CD14-positive monocyte (primary cell): Measurements from ENCODE around the gene REEP1. TPM values are rescaled to one million over a fixed set of nuclear protein-coding genes. Genes with fewer than 3 reads are reported as not detected.

Source experiments
- DNase-seq, 3 donors: peaks; one replicate each; pipeline ENCODE4 v3.0.0-alpha.2; 2011 to 2022
- H2AFZ ChIP-seq: 2 replicates; pipeline ENCODE4 v1.6.0; 2012; ENCODE audit warnings: mild to moderate bottlenecking, low read depth, low read length, inconsistent platforms; ENCODE audit not compliant: insufficient read depth, poor library complexity, severe bottlenecking
- H3K27ac ChIP-seq, 2 donors: 1 replicate in 1 of 2; 2 replicates in 1 of 2; pipeline ENCODE4 v1.5.1; 2012 to 2013; ENCODE audit warnings: low read length in 2 of 2, control low read depth in 1 of 2, inconsistent platforms in 1 of 2, low read depth in 1 of 2, mild to moderate bottlenecking in 1 of 2
- H3K27me3 ChIP-seq, 2 donors: one replicate each; pipeline versions ENCODE4 v1.6.0 to v1.6.1; 2011 to 2013; ENCODE audit warnings: low read length in 2 of 2; ENCODE audit not compliant: control insufficient read depth in 2 of 2, insufficient read depth in 2 of 2
- H3K36me3 ChIP-seq, 2 donors: replicated peaks in 1 of 2; 1 replicate in 1 of 2; 2 replicates in 1 of 2; pipeline versions ENCODE4 v1.5.1 to v1.6.1; 2012 to 2013; ENCODE audit warnings: low read length in 2 of 2, control low read depth in 1 of 2, inconsistent platforms in 1 of 2, mild to moderate bottlenecking in 1 of 2; ENCODE audit not compliant: insufficient read depth in 2 of 2, control insufficient read depth in 1 of 2
- H3K4me1 ChIP-seq, 2 donors: 1 replicate in 1 of 2; 2 replicates in 1 of 2; pipeline versions ENCODE4 v1.5.1 to v1.6.1; 2012 to 2013; ENCODE audit warnings: low read length in 2 of 2, control low read depth in 1 of 2, inconsistent platforms in 1 of 2, mild to moderate bottlenecking in 1 of 2, moderate library complexity in 1 of 2; ENCODE audit not compliant: insufficient read depth in 2 of 2, control insufficient read depth in 1 of 2
- H3K4me2 ChIP-seq: replicated peaks from 2 replicates; pipeline ENCODE3; 2012; ENCODE audit warnings: low read length, moderate library complexity, mild to moderate bottlenecking; ENCODE audit not compliant: poor library complexity, severe bottlenecking; ENCODE audit errors: extremely low read depth
- H3K4me3 ChIP-seq, 3 experiments: fragments of 200-600 bp in 1 of 3; sonication (generic) in 1 of 3; replicated peaks in 1 of 3; 1 replicate in 2 of 3; 2 replicates in 1 of 3; pipeline ENCODE4 v1.5.1; 2011 to 2013; ENCODE audit warnings: low read length in 3 of 3, mild to moderate bottlenecking in 3 of 3, control low read depth in 2 of 3, low read depth in 2 of 3, inconsistent platforms in 1 of 3, moderate library complexity in 1 of 3
- H3K79me2 ChIP-seq: 2 replicates; pipeline ENCODE4 v1.6.0; 2012; ENCODE audit warnings: mild to moderate bottlenecking, control low read depth, inconsistent platforms, low read length, moderate library complexity; ENCODE audit not compliant: insufficient read depth
- H3K9ac ChIP-seq: 2 replicates; pipeline ENCODE4 v1.6.0; 2017; ENCODE audit warnings: low read length, mild to moderate bottlenecking; ENCODE audit not compliant: insufficient read depth, poor library complexity, severe bottlenecking
- H3K9me3 ChIP-seq, 2 donors: replicated peaks in 1 of 2; 1 replicate in 1 of 2; 2 replicates in 1 of 2; pipeline versions ENCODE4 v1.5.1 to v1.6.1; 2012 to 2013; ENCODE audit warnings: low read length in 2 of 2, control low read depth in 1 of 2; ENCODE audit not compliant: control insufficient read depth in 1 of 2, insufficient read depth in 1 of 2
- H4K20me1 ChIP-seq: 2 replicates; pipeline ENCODE4 v1.6.0; 2012; ENCODE audit warnings: mild to moderate bottlenecking, low read length, control low read depth, moderate library complexity; ENCODE audit not compliant: insufficient read depth
- H3K27ac Mint-ChIP-seq, 7 donors: one replicate each; pipeline ENCODE4 v1.8.0; 2020; ENCODE audit warnings: mild to moderate bottlenecking in 7 of 7, mixed read lengths in 7 of 7, moderate library complexity in 6 of 7, inconsistent platforms in 2 of 7
- H3K27me3 Mint-ChIP-seq, 3 donors: one replicate each; pipeline ENCODE4 v1.8.0; 2021 to 2022; ENCODE audit warnings: low read depth in 3 of 3, mild to moderate bottlenecking in 3 of 3, mixed read lengths in 3 of 3, moderate library complexity in 3 of 3, inconsistent platforms in 1 of 3
- H3K36me3 Mint-ChIP-seq, 2 donors: one replicate each; pipeline ENCODE4 v1.8.0; 2020; ENCODE audit warnings: mixed read lengths in 2 of 2, inconsistent platforms in 1 of 2, mild to moderate bottlenecking in 1 of 2
- H3K4me1 Mint-ChIP-seq: one replicate; pipeline ENCODE4 v1.8.0; 2020; ENCODE audit warnings: mild to moderate bottlenecking, mixed read lengths
- H3K4me3 Mint-ChIP-seq, 2 donors: one replicate each; pipeline ENCODE4 v1.8.0; 2020; ENCODE audit warnings: mild to moderate bottlenecking in 2 of 2, mixed read lengths in 2 of 2, moderate library complexity in 1 of 2
- H3K9me3 Mint-ChIP-seq, 7 donors: one replicate each; pipeline ENCODE4 v1.8.0; 2020 to 2022; ENCODE audit warnings: mixed read lengths in 7 of 7, mild to moderate bottlenecking in 6 of 7, moderate library complexity in 6 of 7, inconsistent platforms in 2 of 7
- whole genome bisulfite sequencing: methylation state at CpG from one replicate; pipeline ENCODE4 v1.1.5; 2013; ENCODE audit warnings: missing lambda C conversion rate; ENCODE audit not compliant: insufficient coverage; 5-methylcytosine and 5-hydroxymethylcytosine counted together
- intact Hi-C, 2 donors: fragments of 100-400 bp; cut with micrococcal nuclease; formaldehyde crosslinking; loops; one replicate each; pipeline versions ENCODE4 v1.15.0 to v1.15.1; 2023
- polyA plus RNA-seq, 3 donors: library from polyadenylated mRNA; depleted of rRNA in 1 of 3; unstranded in 2 of 3; stranded (reverse) in 1 of 3; fragments of 300-500 nt in 2 of 3; fragments of >200 nt in 1 of 3; fragmentation: Illumina TruSeq in 2 of 3; gene quantifications; 1 replicate in 2 of 3; 2 replicates in 1 of 3; pipeline ENCODE4 v1.2.3, GENCODE V29; 2012 to 2021
- TF ChIP-seq, protein P1 (sequence below): fragments of 200-600 bp; IDR thresholded peaks from one replicate; pipeline ENCODE4 v1.8.0; 2022; ENCODE audit warnings: antibody characterized with exemption, mild to moderate bottlenecking

REEP1 gene
- polyA plus RNA-seq, 3 donors = not detected

DNA sequence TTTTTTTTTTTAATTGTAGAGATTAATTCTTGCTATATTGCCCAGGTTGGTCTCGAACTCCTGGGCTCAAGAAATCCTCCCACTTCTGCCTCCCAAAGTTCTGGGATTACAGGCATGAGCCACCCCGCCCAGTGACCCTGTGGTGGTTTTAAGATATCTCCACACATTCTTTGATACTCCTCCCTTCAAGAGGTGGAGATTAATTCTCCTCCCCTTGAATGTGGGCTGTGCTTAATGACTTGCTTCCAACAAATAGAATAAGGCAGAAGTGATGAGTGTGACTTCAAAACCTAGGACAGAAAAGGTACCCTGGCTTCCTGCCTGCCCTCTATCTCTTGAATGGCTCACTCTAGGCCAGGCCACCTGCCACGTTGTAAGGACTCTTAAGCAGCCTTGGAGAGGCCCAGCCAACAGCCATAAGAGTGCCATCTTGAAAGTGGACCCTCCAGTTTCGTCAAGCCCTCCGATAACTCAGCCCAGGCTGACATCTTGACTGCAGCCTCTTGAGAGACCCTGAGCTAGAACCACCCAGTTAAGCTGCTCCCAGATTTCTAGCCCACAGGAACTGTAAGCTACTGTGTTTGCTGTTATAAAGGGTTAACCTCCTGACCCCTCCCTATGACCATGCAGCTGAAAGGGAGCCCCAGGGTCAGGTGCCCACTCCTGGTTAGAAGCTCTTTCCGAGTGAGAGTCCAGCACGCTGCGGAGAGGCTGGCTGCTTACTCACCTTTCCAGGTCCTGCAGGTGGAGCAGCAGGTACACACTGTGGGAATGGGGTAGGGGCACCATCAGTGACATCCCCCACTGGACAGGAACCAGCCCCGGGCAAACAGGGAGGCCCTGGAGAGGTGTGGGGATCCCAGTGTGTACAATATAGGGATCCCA lies 110.5 kb downstream of the REEP1 start:
- no peaks in the 10 kb centered on the region for H3K79me2 ChIP-seq
- H3K9me3 Mint-ChIP-seq = no peaks in the 10 kb centered on the region
- H3K36me3 Mint-ChIP-seq = peaks cover 0 to 2% of the 10 kb centered on the region in 2 donors
- H3K9me3 ChIP-seq = no peaks in the 10 kb centered on the region
- 97% methylated on average over 4 of the region's 9 CpGs for WGBS
- TF ChIP-seq, protein P1, sequence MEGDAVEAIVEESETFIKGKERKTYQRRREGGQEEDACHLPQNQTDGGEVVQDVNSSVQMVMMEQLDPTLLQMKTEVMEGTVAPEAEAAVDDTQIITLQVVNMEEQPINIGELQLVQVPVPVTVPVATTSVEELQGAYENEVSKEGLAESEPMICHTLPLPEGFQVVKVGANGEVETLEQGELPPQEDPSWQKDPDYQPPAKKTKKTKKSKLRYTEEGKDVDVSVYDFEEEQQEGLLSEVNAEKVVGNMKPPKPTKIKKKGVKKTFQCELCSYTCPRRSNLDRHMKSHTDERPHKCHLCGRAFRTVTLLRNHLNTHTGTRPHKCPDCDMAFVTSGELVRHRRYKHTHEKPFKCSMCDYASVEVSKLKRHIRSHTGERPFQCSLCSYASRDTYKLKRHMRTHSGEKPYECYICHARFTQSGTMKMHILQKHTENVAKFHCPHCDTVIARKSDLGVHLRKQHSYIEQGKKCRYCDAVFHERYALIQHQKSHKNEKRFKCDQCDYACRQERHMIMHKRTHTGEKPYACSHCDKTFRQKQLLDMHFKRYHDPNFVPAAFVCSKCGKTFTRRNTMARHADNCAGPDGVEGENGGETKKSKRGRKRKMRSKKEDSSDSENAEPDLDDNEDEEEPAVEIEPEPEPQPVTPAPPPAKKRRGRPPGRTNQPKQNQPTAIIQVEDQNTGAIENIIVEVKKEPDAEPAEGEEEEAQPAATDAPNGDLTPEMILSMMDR = no peak
- no peak for DNase-seq
- peaks cover 44% of the 10 kb centered on the region for H3K4me1 Mint-ChIP-seq
- intact Hi-C loops = loop anchor here (10.0 kb wide), 2 partner anchors 138 to 218 kb away; partner anchors contain the start of gene KDM3A (in 1 of the 2)
- no peaks in the 10 kb centered on the region for H4K20me1 ChIP-seq
- H3K27me3 ChIP-seq = no peaks in the 10 kb centered on the region
- H3K4me3 Mint-ChIP-seq = no peak overlapping the region
- no peak overlapping the region for H3K4me3 ChIP-seq
- H3K27ac ChIP-seq = peak overlapping the region in 1 of 2 donors; percentile 87
- no peak overlapping the region for H3K4me2 ChIP-seq
- H2AFZ ChIP-seq = peak overlapping the region; percentile 8
- no peaks in the 10 kb centered on the region for H3K36me3 ChIP-seq
- H3K27me3 Mint-ChIP-seq = peaks cover 0 to under 1% (median 0%) of the 10 kb centered on the region in 3 donors
- no peak overlapping the region for H3K9ac ChIP-seq
- peak overlapping the region in 3 of 7 donors; percentile 32 to 94 (median 74) for H3K27ac Mint-ChIP-seq
- H3K4me1 ChIP-seq = peaks cover 41 to 46% of the 10 kb centered on the region in 2 donors

DNA sequence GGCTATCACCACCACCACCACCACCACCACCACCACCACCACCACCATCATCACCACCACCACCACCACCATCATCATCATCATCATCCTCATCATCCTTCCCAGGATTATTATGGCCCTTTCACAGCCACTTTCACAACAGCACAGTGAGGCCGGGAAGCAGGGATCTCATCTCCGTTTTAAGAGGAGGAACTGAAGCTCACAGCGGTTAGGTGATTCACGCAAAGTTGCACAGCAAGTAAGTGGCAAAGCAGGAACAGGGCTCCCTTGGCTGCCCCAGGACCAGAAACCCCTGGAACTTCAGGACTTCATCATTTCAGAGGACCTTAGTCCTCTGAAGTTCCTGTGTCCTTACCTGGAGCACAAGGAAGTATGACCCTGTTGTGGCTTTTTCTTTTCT lies 111.4 kb downstream of the REEP1 start:
- Histone ChIP-seq H3K9ac (no peak overlapping the region), H3K27me3 (no peaks in the 10 kb centered on the region), H3K27ac (peak overlapping the region; percentile 79 to 87), H2AFZ (no peak overlapping the region), H3K9me3 (no peaks in the 10 kb centered on the region), H4K20me1 (no peaks in the 10 kb centered on the region), H3K4me1 (peaks cover 41 to 46% of the 10 kb centered on the region in 2 donors), H3K36me3 (no peaks in the 10 kb centered on the region), H3K4me2 (peak overlapping the region; percentile 44), H3K79me2 (no peaks in the 10 kb centered on the region), H3K4me3 (no peak overlapping the region)
- intact Hi-C loops = loop anchor here (10.0 kb wide), 2 partner anchors 139 to 219 kb away; partner anchors contain the start of gene KDM3A (in 1 of the 2)
- TF ChIP-seq, protein P1 = no peak
- peak; percentile 70 to 89 (median 77) for DNase-seq
- peaks cover 0 to 2% of the 10 kb centered on the region in 2 donors for H3K36me3 Mint-ChIP-seq
- WGBS = 0% methylated on average over 4 of the region's 4 CpGs
- peak overlapping the region; percentile 76 to 94 (median 90) for H3K27ac Mint-ChIP-seq
- H3K9me3 Mint-ChIP-seq = no peaks in the 10 kb centered on the region
- peaks cover 0 to 1% (median 1%) of the 10 kb centered on the region in 3 donors for H3K27me3 Mint-ChIP-seq
- peaks cover 44% of the 10 kb centered on the region for H3K4me1 Mint-ChIP-seq
- peak overlapping the region in 1 of 2 donors; percentile 60 for H3K4me3 Mint-ChIP-seq
